WERI-Rb-1 (cell line): ENCODE results near the gene STX10.

ENCODE experiments used
- DNase-seq: peaks from one replicate; pipeline ENCODE4 v3.0.0-alpha.2; 2020
- H3K27ac ChIP-seq: fragments of 250-450 bp; sonication (Bioruptor Pico); 2 replicates; pipeline ENCODE4 v1.5.1; 2020; ENCODE audit warnings: mild to moderate bottlenecking, moderate library complexity
- H3K27me3 ChIP-seq: fragments of 250-450 bp; sonication (Bioruptor Pico); 2 replicates; pipeline ENCODE4 v1.5.1; 2021; ENCODE audit warnings: mild to moderate bottlenecking, low read depth, moderate library complexity; ENCODE audit not compliant: insufficient read depth, severe bottlenecking
- H3K36me3 ChIP-seq: fragments of 250-450 bp; sonication (Bioruptor Pico); 2 replicates; pipeline ENCODE4 v1.5.1; 2020; ENCODE audit warnings: mild to moderate bottlenecking, moderate library complexity
- H3K4me3 ChIP-seq: 2 replicates; pipeline ENCODE4 v1.5.1; 2011; ENCODE audit warnings: low read depth, mild to moderate bottlenecking, control low read depth, low read length
- H3K9me3 ChIP-seq: fragments of 250-450 bp; sonication (Bioruptor Pico); 2 replicates; pipeline ENCODE4 v1.5.1; 2021; ENCODE audit warnings: mild to moderate bottlenecking, moderate library complexity; ENCODE audit not compliant: severe bottlenecking
- CTCF ChIP-seq: IDR thresholded peaks from 2 replicates; pipeline ENCODE4 v1.5.1; 2011; ENCODE audit warnings: low read depth, mild to moderate bottlenecking, control low read depth, inconsistent platforms, low read length

STX10 gene

GRCh38 chr19:13146763-13147563 is 3.2 kb downstream of the STX10 start:
- no peak for TF ChIP-seq CTCF
- DNase-seq = no peak
- H3K27ac ChIP-seq = no peak overlapping the region

GRCh38 chr19:13139633-13140311 is 10.4 kb downstream of the STX10 start:
- Histone ChIP-seq H3K27me3 (no peaks in the 10 kb centered on the region), H3K36me3 (peaks cover 55% of the 10 kb centered on the region), H3K9me3 (no peaks in the 10 kb centered on the region), H3K27ac (no peak overlapping the region), H3K4me3 (no peak overlapping the region)
- no peak for TF ChIP-seq CTCF
- no peak for DNase-seq

More at GRCh38 chr19:13146763-13147563, 3.2 kb downstream of the STX10 start:
- Histone ChIP-seq H3K9me3 (no peaks in the 10 kb centered on the region), H3K36me3 (peaks cover 20% of the 10 kb centered on the region), H3K27me3 (no peaks in the 10 kb centered on the region), H3K4me3 (no peak overlapping the region)

GRCh38 chr19:13138916-13139198 is 11.3 kb downstream of the STX10 start:
- no peaks in the 10 kb centered on the region for H3K27me3 ChIP-seq
- H3K27ac ChIP-seq = no peak overlapping the region
- H3K9me3 ChIP-seq = no peaks in the 10 kb centered on the region
- TF ChIP-seq CTCF = no peak
- H3K4me3 ChIP-seq = no peak overlapping the region
- H3K36me3 ChIP-seq = peaks cover 52% of the 10 kb centered on the region
- no peak for DNase-seq

GRCh38 chr19:13138171-13138915 is 11.8 kb downstream of the STX10 start:
- H3K4me3 ChIP-seq = no peak overlapping the region
- H3K36me3 ChIP-seq = peaks cover 56% of the 10 kb centered on the region
- no peaks in the 10 kb centered on the region for H3K27me3 ChIP-seq
- DNase-seq = no peak
- no peak for TF ChIP-seq CTCF
- no peak overlapping the region for H3K27ac ChIP-seq
- H3K9me3 ChIP-seq = no peaks in the 10 kb centered on the region

GRCh38 chr19:13137290-13137794 is 12.8 kb downstream of the STX10 start:
- DNase-seq = no peak
- Histone ChIP-seq H3K27ac (no peak overlapping the region), H3K4me3 (no peak overlapping the region), H3K36me3 (peaks cover 49% of the 10 kb centered on the region), H3K9me3 (no peaks in the 10 kb centered on the region), H3K27me3 (no peaks in the 10 kb centered on the region)
- TF ChIP-seq CTCF = no peak
